PC-9 (cell line): Measurements from ENCODE around the gene TRUB2.

Experiments used
- CTCF ChIP-seq: fragments of 200-600 bp; sonication (generic); conservative IDR thresholded peaks from 2 replicates; pipeline ENCODE4 v1.6.1; 2017; ENCODE audit warnings: mixed run types, antibody characterized with exemption, mild to moderate bottlenecking, moderate library complexity
- EZH2 ChIP-seq: fragments of 200-600 bp; sonication (generic); IDR thresholded peaks from 2 replicates; pipeline ENCODE4 v1.8.0; 2017; ENCODE audit warnings: antibody characterized with exemption, low read depth

- TF ChIP-seq CTCF (no peak), EZH2 (no peak)
These were observed 63.9 kb downstream of the TRUB2 start for GRCh38 chr9:128258326-128258725.
